OCI-LY3 (cell line): ENCODE results near the gene CLDN4.

Experiments
- EZH2phosphoT487 ChIP-seq: fragments of 200-600 bp; shearing (Covaris generic); IDR thresholded peaks from 2 replicates; pipeline ENCODE4 v1.6.1; 2018; ENCODE audit warnings: antibody characterized with exemption, mixed run types, low read depth
- TF ChIP-seq, protein P1 (sequence below): fragments of 200-600, 300-600 bp; sonication (generic); IDR thresholded peaks from 2 replicates; pipeline ENCODE4 v1.5.1; 2014; ENCODE audit warnings: antibody characterized with exemption, low read length, low read depth

DNA sequence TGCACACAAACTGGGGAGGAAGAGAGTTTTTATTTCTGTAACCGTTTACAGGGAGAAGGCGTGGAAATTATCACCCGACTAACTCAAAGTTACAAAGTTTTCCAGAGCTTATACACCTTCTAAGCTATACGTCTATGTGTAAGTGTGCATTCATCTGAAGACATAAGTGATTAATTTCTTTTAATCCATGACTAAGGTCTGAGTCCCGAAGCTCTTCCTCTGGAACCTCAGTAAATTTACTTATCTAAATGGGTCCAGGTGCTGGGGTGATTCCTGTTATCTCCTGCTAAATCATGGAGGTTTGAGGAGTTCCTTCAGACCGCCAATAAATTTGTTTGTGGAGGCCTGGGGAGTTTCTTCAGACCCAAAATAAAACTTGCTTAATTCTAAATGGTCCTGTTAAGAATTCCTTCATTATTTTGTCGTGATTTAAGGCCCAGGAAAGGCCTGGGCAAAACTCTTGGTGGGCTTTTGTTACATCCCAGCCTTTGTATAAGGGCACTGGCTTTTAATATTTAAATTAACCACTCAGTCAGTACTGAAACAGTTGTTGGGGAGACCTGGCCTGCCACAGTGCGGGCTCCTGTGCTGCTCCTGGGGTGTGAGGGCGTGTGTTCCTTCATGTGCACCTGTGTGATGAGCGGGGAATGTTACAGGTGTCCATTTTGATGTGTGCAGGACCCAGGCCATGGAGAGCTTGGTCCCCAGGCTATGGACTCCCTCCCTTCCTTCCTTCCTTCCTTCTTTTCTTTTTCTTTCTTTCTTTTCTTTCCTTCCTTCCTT lies 17.3 kb downstream of the CLDN4 start:
- TF ChIP-seq, protein P1, sequence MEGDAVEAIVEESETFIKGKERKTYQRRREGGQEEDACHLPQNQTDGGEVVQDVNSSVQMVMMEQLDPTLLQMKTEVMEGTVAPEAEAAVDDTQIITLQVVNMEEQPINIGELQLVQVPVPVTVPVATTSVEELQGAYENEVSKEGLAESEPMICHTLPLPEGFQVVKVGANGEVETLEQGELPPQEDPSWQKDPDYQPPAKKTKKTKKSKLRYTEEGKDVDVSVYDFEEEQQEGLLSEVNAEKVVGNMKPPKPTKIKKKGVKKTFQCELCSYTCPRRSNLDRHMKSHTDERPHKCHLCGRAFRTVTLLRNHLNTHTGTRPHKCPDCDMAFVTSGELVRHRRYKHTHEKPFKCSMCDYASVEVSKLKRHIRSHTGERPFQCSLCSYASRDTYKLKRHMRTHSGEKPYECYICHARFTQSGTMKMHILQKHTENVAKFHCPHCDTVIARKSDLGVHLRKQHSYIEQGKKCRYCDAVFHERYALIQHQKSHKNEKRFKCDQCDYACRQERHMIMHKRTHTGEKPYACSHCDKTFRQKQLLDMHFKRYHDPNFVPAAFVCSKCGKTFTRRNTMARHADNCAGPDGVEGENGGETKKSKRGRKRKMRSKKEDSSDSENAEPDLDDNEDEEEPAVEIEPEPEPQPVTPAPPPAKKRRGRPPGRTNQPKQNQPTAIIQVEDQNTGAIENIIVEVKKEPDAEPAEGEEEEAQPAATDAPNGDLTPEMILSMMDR = no peak
- TF ChIP-seq EZH2phosphoT487 = no peak
